ENCODE results near the gene IFNK. TPM values are rescaled to one million over a fixed set of nuclear protein-coding genes. Genes with fewer than 3 reads are reported as not detected.

IFNK gene
- polyA plus RNA-seq, 2 of the 4 experiments (the other 2 are of a cell fraction) = not detected

GRCh38 chr9:27530915-27531755 is 7.0 kb downstream of the IFNK start:
- TF ChIP-seq CTCF (IDR thresholded peaks at IDR 0.05) (no peak), MAX (IDR thresholded peaks at IDR 0.05) (no peak), MYC (IDR thresholded peaks at IDR 0.05; ENCODE audit: borderline replicate concordance, low read length) (no peak), KDM1A (IDR thresholded peaks at IDR 0.05; ENCODE audit: low read depth) (no peak), EP300 (IDR thresholded peaks at IDR 0.05) (no peak), CHD2 (IDR thresholded peaks at IDR 0.05; ENCODE audit: low read length, partially characterized antibody) (no peak), RNF2 (IDR thresholded peaks at IDR 0.05; ENCODE audit: borderline replicate concordance, low read depth) (no peak), HEYL (CRISPR knock-in tag; IDR thresholded peaks at IDR 0.05) (no peak), HOXA7 (CRISPR knock-in tag; IDR thresholded peaks at IDR 0.05) (no peak), PHF8 (IDR thresholded peaks at IDR 0.05; ENCODE audit: borderline replicate concordance, low read depth) (no peak), POLR2AphosphoS2 (conservative IDR thresholded peaks at IDR 0.05; ENCODE audit: low read length) (no peak), CBX2 (IDR thresholded peaks at IDR 0.05; ENCODE audit: borderline replicate concordance, low read depth) (no peak), USF2 (IDR thresholded peaks at IDR 0.05) (no peak), HOXB13 (CRISPR knock-in tag; IDR thresholded peaks at IDR 0.05; ENCODE audit: low read depth) (no peak), ESRRA (IDR thresholded peaks at IDR 0.05; ENCODE audit: borderline replicate concordance, low read length) (no peak), SREBF2 (IDR thresholded peaks at IDR 0.05) (no peak), MAFK (IDR thresholded peaks at IDR 0.05; ENCODE audit: partially characterized antibody) (no peak)
- WGBS (ENCODE audit: missing lambda C conversion rate) = 43% methylated on average over 4 of the region's 4 CpGs
- Histone ChIP-seq H3K4me2 (no peak overlapping the region), H3K4me1 (peaks cover 3% of the 10 kb centered on the region; the same call in 1 of the 3 replicates), H3K27ac (no peak overlapping the region), H3K4me3 (no peak overlapping the region), H3K9me3 (no peaks in the 10 kb centered on the region)
- POLR2A ChIA-PET = no interaction called here
- ATAC-seq = no peak
- DNase-seq (ENCODE audit: low read depth in 1 of 2, low spot score in 1 of 2) = no peak
- FAIRE-seq = no peak
- CTCF ChIA-PET = interaction anchor here (0.5 to 19.4 kb wide), 13 partner anchors 8 to 198 kb away, joined by 3 to 266 read pairs (median 6); no protein-coding TSS in a partner anchor

GRCh38 chr9:27532046-27532445 is 8.0 kb downstream of the IFNK start:
- Histone ChIP-seq H3K4me3 (no peak overlapping the region), H3K27ac (no peak overlapping the region), H3K4me1 (peaks cover 6% of the 10 kb centered on the region; the same call in 2 of the 3 replicates), H3K9me3 (no peaks in the 10 kb centered on the region), H3K4me2 (no peak overlapping the region)
- ChIA-PET POLR2A (no interaction called here), CTCF (interaction anchor here (0.7 to 19.4 kb wide), 4 partner anchors 14 to 199 kb away, joined by 4 to 266 read pairs (median 35); no protein-coding TSS in a partner anchor)
- no peak for FAIRE-seq
- no peak for TF ChIP-seq E2F6 (IDR thresholded peaks at IDR 0.05; ENCODE audit: borderline replicate concordance, low read depth)
- TF ChIP-seq MAX (IDR thresholded peaks at IDR 0.05) = no peak
- TF ChIP-seq KDM5A (IDR thresholded peaks at IDR 0.05) = no peak
- TF ChIP-seq RCOR1 (IDR thresholded peaks at IDR 0.05; ENCODE audit: low read depth, low read length) = no peak
- TF ChIP-seq EHF (CRISPR knock-in tag; IDR thresholded peaks at IDR 0.05) = no peak
- TF ChIP-seq EHMT2 (IDR thresholded peaks at IDR 0.05; ENCODE audit: low read depth) = no peak
- no peak for DNase-seq (ENCODE audit: low read depth in 1 of 2, low spot score in 1 of 2)
- 37% methylated on average over 1 of the region's 1 CpG for whole genome bisulfite sequencing (ENCODE audit: missing lambda C conversion rate)
- ATAC-seq = no peak
